NCI-H1105 (cell line): ENCODE results near the gene RAMAC.
"Not testable (repeated sequence)": the region's sequence is repeated elsewhere in the genome, so short reads cannot be mapped to it uniquely, and the experiment has no call there.

Experiments used
- DNase-seq: peaks from one replicate; lab custom pipeline; 2025; lab: John Stamatoyannopoulos, UW

Gene RAMAC

DNA sequence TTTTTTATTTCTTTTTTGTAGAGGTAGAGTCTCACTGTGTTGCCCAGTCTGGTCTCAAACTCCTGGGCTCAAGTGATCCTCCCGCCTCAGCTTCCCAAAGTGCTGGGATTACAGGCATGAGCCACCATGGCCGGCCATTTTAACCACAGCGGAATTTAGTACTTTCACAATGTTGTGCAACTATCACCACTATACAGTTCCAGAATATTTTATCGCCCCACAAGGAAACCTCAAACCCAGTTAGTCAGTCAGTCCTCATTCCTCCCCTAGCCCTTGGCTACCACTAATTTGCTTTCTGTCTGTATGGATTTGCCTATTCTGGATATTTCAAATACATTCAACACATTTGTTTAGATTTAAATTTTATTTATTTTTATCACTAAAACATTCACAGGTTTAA lies 17.9 kb upstream of the RAMAC start:
- DNase-seq: no peak

- DNase-seq: no peak
Observed at GRCh38 chr15:82969353-82969752, 16.7 kb upstream of the RAMAC start.

DNA sequence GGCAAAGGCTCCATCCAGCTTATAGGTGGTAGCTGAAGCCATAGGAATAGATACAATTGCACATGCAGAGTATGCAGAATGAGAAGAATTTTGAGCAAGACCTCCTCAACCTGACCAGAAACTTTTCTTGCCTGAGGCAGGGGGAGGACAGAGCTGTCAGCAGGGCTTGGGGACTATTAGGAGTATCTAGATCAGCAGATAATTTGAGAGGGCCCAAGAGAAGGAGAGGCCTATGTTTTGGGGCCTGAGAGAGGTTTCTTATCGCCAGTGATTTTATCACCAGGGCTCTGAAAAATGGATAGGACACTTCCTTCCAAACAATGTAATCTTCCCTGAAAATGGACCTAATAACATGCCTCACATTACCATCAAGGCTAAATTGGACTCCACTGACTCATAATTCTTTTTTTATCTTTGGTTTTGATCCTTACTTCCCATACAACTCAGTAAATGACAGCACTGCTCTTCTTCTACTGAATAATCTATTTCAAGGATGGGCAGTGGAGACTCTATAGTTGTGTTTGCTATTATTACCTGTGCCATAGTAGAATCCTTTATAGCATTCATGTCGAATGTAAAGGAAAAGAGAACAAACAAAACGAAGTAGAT lies 15.8 kb upstream of the RAMAC start:
- DNase-seq: no peak

DNA sequence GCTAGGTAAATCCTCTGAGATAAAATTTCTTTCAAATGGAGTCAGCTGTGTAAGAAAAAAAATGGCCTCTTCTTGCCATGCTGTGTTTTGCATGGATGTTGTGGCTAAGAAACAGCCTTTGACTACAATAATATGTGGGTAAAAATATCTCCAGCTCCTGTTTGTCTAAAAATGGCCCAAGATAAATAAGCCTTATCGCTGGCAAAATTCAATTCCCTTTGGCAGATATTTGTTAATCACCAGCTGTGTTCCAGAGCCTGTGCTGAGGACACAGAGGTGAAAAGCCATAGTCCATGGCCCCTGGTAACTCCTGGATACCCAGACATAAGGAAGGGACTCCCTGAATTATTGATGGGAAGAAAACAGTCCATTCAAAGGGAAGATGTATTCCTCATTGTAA lies 15.3 kb upstream of the RAMAC start:
- DNase-seq: no peak

- DNase-seq: no peak
Observed at GRCh38 chr15:82971218-82971984, 14.6 kb upstream of the RAMAC start.

DNA sequence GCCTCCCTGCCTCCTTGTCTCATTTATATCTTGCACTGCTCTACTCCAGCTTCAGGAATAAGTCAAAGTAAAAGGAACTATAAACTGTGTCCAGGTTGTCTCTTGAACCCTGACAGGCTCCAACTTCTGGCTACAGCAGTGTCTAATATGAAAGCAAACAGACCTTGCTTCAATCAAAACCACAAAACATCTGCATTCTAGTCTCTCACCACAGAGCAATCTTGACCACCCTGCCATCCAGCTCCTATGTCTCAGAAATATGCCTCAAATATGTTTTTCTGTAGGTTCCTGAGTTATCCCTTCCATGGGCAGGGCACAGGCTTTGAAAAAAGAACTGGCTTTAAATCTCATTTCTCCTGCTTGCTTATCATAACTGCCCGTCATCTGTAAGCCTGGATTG lies 13.0 kb upstream of the RAMAC start:
- DNase-seq: no peak

DNA sequence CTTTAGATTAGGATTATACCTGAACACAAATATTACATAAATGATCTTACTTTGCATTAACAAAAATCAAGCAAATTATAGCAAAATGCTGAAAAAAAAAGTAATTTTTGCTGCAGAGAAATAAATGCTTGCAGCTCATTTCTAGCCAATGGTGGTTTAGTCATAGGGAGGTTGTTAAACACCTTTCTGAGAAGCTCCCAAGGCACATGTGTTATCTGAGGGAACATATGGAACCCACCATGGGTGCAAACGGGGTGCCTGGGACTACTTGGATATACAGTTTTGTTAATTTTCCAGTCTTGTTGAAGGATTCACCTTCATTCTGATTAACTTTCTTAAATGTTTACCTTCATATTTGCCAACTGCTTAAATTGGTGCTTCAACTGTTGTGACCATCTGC lies 8.9 kb upstream of the RAMAC start:
- DNase-seq: no peak

DNA sequence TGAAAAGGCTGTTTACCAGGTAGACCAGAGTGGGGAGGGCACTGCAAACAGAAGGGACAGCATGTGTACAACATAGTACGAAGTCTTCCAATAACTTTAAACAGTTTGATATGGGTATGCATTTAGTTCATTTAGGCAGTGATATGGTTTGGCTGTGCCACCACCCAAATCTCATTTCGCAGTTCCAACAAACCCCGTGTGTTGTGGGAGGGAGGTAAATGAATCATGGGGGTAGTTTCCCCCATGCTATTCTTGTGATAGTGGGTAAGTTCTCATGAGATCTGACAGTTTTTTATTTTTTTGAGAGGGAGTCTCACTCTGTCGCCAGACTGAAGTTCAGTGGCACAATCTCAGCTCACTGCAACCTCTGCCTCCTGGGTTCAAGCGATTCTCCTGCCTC lies 7.6 kb upstream of the RAMAC start:
- no peak for DNase-seq

DNA sequence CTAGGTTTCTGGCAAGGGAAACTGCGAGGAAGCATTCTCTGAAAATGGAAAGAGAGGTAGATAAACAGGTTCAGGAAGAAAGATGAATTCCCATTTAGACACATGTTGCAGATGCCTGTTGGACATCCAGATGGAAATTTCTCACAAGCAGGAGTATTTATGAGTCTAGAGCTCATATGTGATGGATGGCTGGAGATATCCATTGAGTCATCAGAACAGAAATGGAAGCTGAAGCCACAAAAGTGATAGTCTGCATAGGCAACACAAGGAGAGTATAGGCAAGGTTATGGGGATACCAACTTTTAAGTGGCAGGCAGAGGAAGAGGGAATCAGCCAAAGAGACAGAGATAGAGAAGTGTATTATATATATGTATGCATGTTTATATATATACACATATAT lies 6.3 kb upstream of the RAMAC start:
- no peak for DNase-seq

- DNase-seq: no peak
Observed at GRCh38 chr15:82980981-82981380, 5.0 kb upstream of the RAMAC start.

DNA sequence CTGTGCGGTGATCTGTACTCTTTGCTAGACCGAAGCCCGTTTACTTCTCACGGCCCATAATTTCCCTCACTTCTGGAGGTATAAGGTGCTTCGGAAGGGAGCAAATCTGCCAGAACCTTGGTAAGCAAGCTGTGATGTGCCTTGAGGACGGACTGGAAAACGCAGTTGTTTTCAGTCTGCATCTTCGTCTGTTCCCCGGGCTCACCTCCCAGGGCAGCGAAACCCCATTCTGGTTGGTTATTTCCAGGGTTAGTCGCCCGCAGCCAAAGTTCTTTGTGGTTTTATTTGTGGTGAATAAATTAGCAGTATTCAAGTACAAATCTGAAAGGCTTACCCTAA lies 401 bp downstream of the RAMAC start:
- no peak for DNase-seq

GRCh38 chr15:82992436-82992998 lies 6.5 kb downstream of the RAMAC start:
- DNase-seq: no peak

- no peak for DNase-seq
Observed at GRCh38 chr15:82993144-82993543, 7.1 kb downstream of the RAMAC start.

- DNase-seq: no peak
Observed at GRCh38 chr15:82995076-82995475, 9.1 kb downstream of the RAMAC start.

DNA sequence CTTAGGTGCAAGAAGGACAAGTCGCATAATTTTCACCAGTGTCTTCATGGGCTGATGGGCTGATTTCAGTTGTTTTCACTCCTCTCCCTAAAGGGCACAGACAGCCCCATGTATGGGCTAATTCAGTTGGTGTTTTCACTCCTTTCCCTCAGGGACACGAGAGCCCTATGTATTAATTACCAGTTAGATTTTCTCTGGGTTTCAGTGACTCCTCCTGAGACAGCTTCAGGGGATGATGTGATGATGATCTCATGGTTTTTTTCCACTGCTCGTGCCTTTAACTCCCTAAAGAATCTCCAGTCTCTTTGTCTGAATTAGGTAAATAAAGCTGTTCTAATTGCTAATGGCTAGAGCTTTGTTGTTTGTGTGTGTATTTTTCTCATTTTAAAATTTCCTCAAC lies 9.9 kb downstream of the RAMAC start:
- no peak for DNase-seq

GRCh38 chr15:82999426-82999825 lies 13.4 kb downstream of the RAMAC start:
- no peak for DNase-seq

DNA sequence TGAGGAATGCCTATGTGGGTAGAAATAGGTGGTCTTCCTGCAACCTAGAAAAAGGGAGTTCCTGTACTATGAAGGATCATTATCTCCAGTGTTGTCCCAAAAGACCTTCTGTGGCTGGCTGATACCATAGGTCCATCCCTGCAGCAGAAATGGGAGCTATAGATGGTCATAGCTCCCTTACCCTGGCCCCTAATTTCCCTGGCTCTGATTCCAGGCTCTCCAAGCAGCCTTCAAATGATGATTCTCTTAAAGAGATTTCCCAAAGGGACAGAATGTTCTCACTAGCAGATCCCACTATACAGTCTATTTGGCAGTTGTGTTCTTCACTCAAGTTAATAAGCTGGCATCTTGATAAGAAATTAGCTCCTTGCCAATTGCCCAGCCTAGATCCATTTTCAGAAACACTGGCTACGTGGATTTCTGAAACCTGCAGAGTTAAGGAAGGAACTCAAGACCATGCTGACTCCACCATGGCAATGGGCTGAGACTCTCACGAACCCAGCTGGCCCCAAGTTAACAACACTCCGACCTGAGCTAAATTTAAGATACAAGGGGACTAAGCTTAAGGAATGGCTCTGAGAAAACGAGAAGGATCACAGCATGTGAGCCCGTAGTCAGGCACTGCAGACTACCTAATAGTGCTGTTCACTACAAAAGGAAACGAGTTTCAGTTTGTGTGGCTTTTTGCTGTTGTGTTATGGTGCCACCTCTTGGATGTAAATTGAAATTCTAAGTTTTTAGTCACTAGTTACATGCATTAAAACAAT lies 14.1 kb downstream of the RAMAC start:
- peak; percentile 11 for DNase-seq

GRCh38 chr15:83000672-83001031 lies 14.6 kb downstream of the RAMAC start:
- not testable (repeated sequence) for DNase-seq

DNA sequence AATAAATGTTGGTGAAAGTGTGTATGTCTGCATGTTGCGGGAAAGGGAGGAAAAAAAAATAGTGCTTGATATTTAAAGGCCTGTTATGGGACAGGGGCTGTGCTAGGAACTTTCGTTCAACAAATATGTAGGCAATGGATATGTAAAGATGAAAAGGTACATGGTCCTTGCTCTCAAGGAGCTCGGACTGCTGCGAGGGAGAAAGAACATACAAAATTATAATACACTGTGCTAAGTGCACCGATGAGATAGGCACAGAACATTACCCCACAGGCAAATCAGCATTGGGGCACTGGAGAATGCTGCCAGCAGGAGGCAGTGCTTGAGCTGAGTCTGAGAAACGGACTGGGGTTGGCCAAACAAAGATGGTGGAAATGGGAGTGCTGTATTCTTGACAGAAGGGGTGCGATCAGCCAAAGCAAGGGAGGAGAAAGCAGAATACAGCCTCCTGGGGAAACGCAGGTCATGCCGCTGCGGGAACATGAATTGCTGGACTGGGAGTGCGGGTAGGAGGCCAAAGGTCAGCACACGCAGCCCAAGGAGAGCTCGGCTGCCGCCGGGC lies 24.8 kb downstream of the RAMAC start:
- DNase-seq: peak; percentile 23

- peak; percentile 74 for DNase-seq
Observed at GRCh38 chr15:83011271-83012075, 25.5 kb downstream of the RAMAC start, which contains the start of gene C15orf40. C15orf40 (minus strand) TSS chr15:83011639; CDS start chr15:83011607, 32 bp downstream.

DNA sequence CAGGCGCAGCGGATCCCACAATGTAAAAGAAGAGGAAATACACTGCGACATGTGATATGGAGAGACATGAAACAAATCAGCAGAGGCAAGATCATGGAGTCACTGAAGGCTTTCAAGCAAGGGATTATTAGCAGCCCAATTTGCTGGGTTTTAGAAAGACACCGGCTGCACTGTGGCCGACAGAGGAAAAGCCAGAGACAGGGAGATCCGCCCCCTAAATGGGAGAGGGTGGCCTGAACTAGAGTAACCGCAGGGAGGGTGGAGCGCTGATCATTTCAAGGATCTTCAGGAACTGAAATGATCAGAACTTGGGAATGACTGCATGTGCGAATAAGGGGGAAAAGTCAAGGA lies 26.0 kb downstream of the RAMAC start:
- no peak for DNase-seq

DNA sequence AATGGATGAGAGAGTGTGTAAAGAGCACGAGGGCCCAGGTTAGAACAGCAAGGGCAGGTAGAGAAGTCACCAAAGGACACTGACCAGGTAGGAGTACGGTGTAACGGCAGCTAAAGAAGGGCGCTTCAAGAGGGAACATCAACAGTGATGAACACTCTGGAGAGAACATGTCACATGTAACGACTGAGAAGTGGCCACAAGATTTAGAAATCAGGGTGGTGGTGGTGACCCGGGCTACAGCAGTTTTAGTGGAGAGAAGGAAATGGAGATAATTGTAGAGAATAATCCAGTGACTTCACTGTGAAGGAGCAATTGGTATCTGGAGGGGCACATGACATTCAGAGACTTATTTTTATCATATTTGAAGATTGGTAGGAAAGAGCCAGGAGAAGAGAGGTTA lies 26.6 kb downstream of the RAMAC start:
- DNase-seq: no peak
